ENCODE results near the gene SLC7A4.

The SLC7A4 gene

DNA sequence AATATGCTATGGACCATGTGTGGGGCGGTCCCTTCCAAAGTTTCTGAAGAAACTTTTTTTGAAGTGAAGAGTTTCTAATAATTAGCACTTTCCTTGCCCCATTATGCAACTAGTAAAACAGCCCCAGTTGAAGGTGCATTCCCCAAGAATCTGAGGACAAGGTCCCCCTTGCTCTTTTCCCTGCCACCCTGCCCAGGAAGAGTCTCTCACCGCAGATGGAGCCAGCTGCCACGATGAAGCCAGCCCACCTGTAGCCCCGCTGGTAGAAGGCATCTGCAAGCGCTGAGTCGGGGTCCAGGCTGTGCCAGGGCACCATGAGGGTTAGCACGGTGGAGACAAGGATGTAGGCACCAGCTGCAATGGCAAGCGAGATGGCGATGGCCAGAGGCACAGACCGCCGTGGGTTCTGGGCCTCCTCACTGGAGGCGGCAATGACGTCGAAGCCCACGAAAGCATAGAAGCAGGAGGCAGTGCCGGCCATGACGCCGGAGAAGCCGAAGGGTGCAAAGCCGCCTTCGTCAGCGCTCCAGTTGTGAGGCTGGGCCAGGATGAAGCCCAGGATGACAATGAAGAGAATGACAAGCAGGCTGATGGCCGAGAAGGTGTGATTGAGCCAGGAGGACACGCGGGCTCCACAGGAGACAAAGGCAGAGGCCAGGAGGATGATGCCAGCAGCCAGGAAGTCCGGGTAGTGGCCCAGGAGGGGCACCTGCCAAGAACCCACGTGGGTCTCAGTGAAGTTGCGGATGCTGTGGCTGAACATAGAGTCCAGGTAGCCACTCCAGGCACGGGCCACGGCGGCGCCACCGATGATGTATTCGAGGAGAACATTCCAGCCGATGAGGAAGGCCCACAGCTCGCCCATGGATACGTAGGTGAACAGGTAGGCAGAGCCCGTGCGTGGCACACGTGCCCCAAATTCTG is 1.5 kb downstream of the SLC7A4 start:
- no peak for DNase-seq (ENCODE audit: low read depth)
- in situ Hi-C loops (cut with HindIII; ENCODE audit: low sequenced_read_pairs) = no loop called here
- no peak overlapping the region for H3K4me3 ChIP-seq (ENCODE audit: low read depth, low read length)
- TF ChIP-seq, protein P1, sequence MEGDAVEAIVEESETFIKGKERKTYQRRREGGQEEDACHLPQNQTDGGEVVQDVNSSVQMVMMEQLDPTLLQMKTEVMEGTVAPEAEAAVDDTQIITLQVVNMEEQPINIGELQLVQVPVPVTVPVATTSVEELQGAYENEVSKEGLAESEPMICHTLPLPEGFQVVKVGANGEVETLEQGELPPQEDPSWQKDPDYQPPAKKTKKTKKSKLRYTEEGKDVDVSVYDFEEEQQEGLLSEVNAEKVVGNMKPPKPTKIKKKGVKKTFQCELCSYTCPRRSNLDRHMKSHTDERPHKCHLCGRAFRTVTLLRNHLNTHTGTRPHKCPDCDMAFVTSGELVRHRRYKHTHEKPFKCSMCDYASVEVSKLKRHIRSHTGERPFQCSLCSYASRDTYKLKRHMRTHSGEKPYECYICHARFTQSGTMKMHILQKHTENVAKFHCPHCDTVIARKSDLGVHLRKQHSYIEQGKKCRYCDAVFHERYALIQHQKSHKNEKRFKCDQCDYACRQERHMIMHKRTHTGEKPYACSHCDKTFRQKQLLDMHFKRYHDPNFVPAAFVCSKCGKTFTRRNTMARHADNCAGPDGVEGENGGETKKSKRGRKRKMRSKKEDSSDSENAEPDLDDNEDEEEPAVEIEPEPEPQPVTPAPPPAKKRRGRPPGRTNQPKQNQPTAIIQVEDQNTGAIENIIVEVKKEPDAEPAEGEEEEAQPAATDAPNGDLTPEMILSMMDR (IDR thresholded peaks at IDR 0.05; ENCODE audit: low read depth, low read length, missing control alignments) = no peak

DNA sequence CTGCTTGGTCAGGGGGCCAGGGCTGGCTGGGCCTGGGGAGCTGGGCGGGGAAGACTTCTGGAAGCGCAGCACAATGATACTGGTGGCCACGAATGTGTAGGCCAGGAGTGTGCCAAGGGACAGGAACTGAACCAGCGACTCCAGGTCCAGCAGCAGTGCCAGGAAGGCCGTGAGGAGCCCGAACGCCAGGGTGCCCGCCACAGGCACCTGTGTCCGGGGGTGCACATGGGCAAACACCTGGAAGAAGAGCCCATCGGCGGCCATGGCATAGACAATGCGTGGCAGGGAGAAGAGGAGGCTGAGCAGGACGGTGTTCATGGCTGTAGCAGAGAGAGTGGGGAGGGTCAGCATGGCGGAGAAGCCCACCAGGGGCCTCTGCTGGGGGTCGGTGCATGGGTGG is 2.3 kb downstream of the SLC7A4 start:
- no peak overlapping the region for H3K4me3 ChIP-seq (ENCODE audit: low read depth, low read length)
- TF ChIP-seq, protein P1 (IDR thresholded peaks at IDR 0.05; ENCODE audit: low read depth, low read length, missing control alignments) = no peak
- in situ Hi-C loops (cut with HindIII; ENCODE audit: low sequenced_read_pairs) = no loop called here
- DNase-seq (ENCODE audit: low read depth) = no peak

DNA sequence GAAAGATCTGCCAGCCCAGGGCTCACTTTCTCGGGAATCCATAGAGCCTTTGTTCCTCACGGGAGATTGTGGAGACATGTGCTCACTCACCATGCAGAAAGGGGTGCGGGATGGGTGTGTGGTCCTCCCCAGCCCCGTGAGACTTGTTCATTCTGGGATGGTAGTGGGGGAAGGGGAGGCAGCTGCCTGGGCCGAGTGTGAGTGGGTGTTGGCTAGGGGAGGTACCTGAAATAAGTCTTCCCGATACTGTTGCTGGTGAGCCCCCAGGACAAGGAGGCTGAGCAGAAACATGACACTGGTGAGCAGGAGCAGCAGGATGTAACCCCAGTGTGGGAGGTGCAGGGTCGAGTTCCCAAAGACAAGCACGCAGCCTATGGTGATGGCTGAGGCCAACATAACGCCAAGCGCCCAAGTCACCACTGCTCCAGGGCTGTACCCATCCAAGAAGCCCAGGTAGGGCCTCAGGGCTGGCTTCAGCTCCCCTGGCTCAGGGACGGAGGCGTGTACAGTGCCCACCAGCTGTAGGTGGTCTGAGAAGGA is 2.8 kb downstream of the SLC7A4 start:
- no peak for DNase-seq (ENCODE audit: low read depth)
- no peak overlapping the region for H3K4me3 ChIP-seq (ENCODE audit: low read depth, low read length)
- in situ Hi-C loops (cut with HindIII; ENCODE audit: low sequenced_read_pairs) = no loop called here
- TF ChIP-seq, protein P1 (IDR thresholded peaks at IDR 0.05; ENCODE audit: low read depth, low read length, missing control alignments) = no peak

DNA sequence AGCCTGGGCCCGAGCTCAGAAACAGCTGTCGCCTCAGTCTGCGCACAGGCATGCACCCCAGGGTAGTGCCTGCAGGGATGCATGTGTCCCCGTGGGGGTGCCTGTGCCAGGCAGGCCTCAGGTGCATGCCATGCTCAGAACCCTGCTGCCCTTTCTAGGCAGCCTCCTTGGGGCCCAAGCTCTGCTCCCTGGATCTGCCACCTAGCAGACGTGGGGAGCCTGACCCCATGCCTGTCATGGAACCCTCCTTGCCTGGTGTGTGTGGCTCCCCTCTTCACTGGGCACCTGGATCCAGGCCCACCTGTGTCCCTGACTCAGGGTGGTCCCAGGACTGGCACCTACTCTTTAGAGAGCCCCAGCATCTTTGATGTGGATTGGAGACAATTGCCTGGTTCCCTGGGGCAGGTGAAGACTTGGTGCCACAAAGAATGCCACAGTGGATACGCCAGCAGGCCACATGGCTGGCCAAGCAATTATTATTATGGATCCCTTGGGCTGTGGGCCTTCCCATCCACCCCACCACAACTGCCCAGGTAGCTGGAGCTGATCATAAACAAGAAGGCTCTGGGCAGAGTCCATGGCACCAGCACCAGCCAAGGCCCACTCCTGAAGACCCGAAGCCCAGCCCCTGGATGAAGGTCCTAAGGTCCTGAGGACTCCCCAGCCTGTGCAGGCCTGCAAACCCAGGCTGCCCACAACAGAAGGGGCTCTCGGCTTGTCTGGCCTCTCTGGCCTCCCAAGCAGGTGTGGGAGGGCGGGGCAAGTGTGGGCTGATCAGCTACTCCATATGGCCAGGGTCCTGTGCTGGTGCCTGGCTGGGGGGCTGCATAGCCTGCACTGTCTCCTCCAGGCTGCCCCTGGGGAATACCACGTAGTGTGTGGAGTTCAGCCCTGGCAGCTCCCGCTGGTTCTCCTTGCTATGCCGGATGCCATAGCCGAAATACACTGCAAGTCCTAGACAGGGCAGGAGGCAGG is 3.8 kb downstream of the SLC7A4 start:
- TF ChIP-seq, protein P1 (IDR thresholded peaks at IDR 0.05; ENCODE audit: low read depth, low read length, missing control alignments) = no peak
- in situ Hi-C loops (cut with HindIII; ENCODE audit: low sequenced_read_pairs) = no loop called here
- no peak overlapping the region for H3K4me3 ChIP-seq (ENCODE audit: low read depth, low read length)
- no peak for DNase-seq (ENCODE audit: low read depth)

DNA sequence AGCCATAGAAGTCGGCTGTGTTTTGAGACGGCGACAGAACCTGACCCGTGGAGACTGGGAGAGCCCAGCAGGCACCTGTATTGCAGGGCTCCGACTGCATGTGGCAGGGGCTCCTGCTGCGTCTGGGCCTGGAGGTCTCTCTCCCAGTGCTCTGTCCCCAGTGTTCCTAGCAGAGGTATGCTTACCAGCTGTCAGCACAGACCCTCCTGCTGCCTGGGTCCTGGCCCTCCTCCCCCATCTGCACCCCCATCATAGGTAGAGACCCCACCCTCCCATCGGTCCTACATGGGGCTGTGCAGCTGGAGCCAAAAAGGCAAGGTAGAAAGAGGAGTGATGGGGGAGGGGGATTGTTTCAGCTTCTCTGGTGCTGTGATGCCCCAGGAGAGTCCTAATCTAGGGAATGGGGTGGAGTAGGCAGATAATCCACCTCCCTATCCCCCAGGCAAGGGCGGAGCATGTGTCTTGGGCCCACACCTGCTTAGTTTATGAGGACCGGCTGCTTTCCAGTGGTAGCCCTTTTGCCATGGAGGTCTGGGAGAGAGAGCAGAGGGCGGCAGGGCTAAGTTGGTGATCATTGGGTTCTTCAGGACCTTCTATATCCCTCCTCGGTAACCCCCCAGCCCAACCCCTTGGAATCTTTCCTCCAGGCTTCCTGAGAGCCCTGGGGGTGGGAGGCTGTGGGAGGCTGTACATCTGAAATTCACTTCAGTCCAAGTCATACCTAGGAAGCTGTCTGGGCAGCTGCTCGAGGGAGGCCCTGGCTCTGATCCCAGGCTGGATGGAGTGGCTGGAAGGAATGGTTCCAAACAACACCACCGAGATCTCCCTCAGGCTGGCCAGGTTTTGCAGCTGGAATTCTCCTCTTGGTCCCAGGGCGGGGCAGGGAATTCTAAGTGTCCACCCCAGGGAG is 5.3 kb downstream of the SLC7A4 start:
- TF ChIP-seq, protein P1 (IDR thresholded peaks at IDR 0.05; ENCODE audit: low read depth, low read length, missing control alignments) = no peak
- in situ Hi-C loops (cut with HindIII; ENCODE audit: low sequenced_read_pairs) = no loop called here
- DNase-seq (ENCODE audit: low read depth) = peak; percentile 50
- no peak overlapping the region for H3K4me3 ChIP-seq (ENCODE audit: low read depth, low read length)
